GM12878 (cell line): Measurements from ENCODE around the gene ENDOG. TPM values are rescaled to one million over a fixed set of nuclear protein-coding genes. Genes with fewer than 3 reads are reported as not detected.

Experiments
- ATAC-seq: fragments of 200-7000 bp; cut with Tn5 transposase; 3 replicates; pipeline ENCODE4 v1.9.1; 2020; ENCODE audit warnings: mild to moderate bottlenecking, moderate library complexity
- BruUV-seq: library from RNA; stranded (reverse); fragments of 400-500 nt; replicated peaks from 2 replicates; lab custom pipeline; 2021; lab: Mats Ljungman, UMichigan
- CTCF ChIA-PET: fragments of 300-600 bp; sonication (Branson Sonifier 250); formaldehyde crosslinking; extraction: SDS; loops from one replicate; lab custom pipeline; 2021; ENCODE audit warnings: inconsistent platforms; lab: Yijun Ruan, JAX
- POLR2A ChIA-PET: fragments of 350-600 bp; formaldehyde crosslinking; extraction: SDS; loops from one replicate; lab custom pipeline; 2021; ENCODE audit warnings: inconsistent platforms; lab: Charles Lee
- RAD21 ChIA-PET: fragments of 300-600 bp; sonication (Branson Sonifier 250); formaldehyde crosslinking; loops from one replicate; lab custom pipeline; 2023; ENCODE audit warnings: antibody characterized with exemption; ENCODE audit not compliant: unreplicated experiment; lab: Charles Lee
- SMC1A ChIA-PET: fragments of 300-600 bp; sonication (Branson Sonifier 250); formaldehyde crosslinking; loops from one replicate; lab custom pipeline; 2023; ENCODE audit not compliant: unreplicated experiment, uncharacterized antibody; lab: Charles Lee
- DNase-seq: peaks from one replicate; pipeline ENCODE4 v3.0.0-alpha.2; 2011; ENCODE audit warnings: low read depth, low spot score
- FAIRE-seq: peaks from 3 replicates; lab custom pipeline; 2011; peaks lifted over from hg19 to GRCh38; lab: Jason Lieb, UNC
- H2AFZ ChIP-seq: 2 replicates; pipeline ENCODE4 v1.6.0; 2011; ENCODE audit warnings: low read depth, low read length, control low read depth; ENCODE audit not compliant: control insufficient read depth
- H3K27ac ChIP-seq: 2 replicates; pipeline ENCODE4 v1.5.1; 2011; ENCODE audit warnings: control low read depth; ENCODE audit not compliant: control insufficient read depth, insufficient read depth
- H3K27me3 ChIP-seq, 2 experiments: replicated peaks in 1 of 2; 2 replicates each; pipeline versions ENCODE4 v1.6.0 to v1.6.1; 2011; ENCODE audit warnings: low read length in 1 of 2; ENCODE audit not compliant: control insufficient read depth in 2 of 2, insufficient read depth in 2 of 2
- H3K36me3 ChIP-seq, 2 experiments: 2 replicates each; pipeline ENCODE4 v1.5.1; 2011; ENCODE audit warnings: low read length in 1 of 2; ENCODE audit not compliant: control insufficient read depth in 2 of 2, insufficient read depth in 2 of 2
- H3K4me1 ChIP-seq: 2 replicates; pipeline ENCODE4 v1.6.1; 2011; ENCODE audit warnings: mild to moderate bottlenecking, low read length, moderate library complexity, mixed read lengths; ENCODE audit not compliant: control insufficient read depth, insufficient read depth
- H3K4me2 ChIP-seq: 2 replicates; pipeline ENCODE4 v1.6.0; 2011; ENCODE audit warnings: control low read depth; ENCODE audit not compliant: control insufficient read depth, insufficient read depth
- H3K4me3 ChIP-seq: fragments of 200-600 bp; sonication (generic); 2 replicates; pipeline ENCODE4 v1.5.1; 2016
- H3K79me2 ChIP-seq: 2 replicates; pipeline ENCODE4 v1.6.0; 2011; ENCODE audit warnings: low read length; ENCODE audit not compliant: control insufficient read depth, insufficient read depth
- H3K9ac ChIP-seq: 2 replicates; pipeline ENCODE4 v1.8.0; 2011; ENCODE audit warnings: low read length, control low read depth, mixed read lengths; ENCODE audit not compliant: control insufficient read depth, insufficient read depth
- H3K9me3 ChIP-seq: replicated peaks from 3 replicates; pipeline ENCODE4 v1.5.1; 2011; ENCODE audit warnings: mild to moderate bottlenecking, low read length; ENCODE audit not compliant: control insufficient read depth, insufficient read depth
- H4K20me1 ChIP-seq: 2 replicates; pipeline ENCODE4 v1.6.0; 2011; ENCODE audit not compliant: control insufficient read depth, insufficient read depth
- BMI1 ChIP-seq: fragments of 450-650 bp; IDR thresholded peaks from 2 replicates; pipeline ENCODE4 v1.6.1; 2016; ENCODE audit warnings: mild to moderate bottlenecking, moderate library complexity, borderline replicate concordance
- CEBPB ChIP-seq, 2 experiments: fragments of 150-350 bp in 1 of 2; IDR thresholded peaks; 2 replicates each; pipeline ENCODE4 v1.6.1; 2012 to 2014; ENCODE audit warnings: low read depth in 2 of 2, low read length in 2 of 2, borderline replicate concordance in 1 of 2, inconsistent platforms in 1 of 2
- CEBPZ ChIP-seq: fragments of 150-350 bp; IDR thresholded peaks from 2 replicates; pipeline ENCODE4 v1.6.1; 2016; ENCODE audit warnings: low read depth, low read length
- GABPA ChIP-seq: IDR thresholded peaks from 2 replicates; pipeline ENCODE4 v1.6.1; 2014; ENCODE audit warnings: antibody characterized with exemption, low read depth, mild to moderate bottlenecking, inconsistent platforms
- MXI1 ChIP-seq: fragments of 150-350 bp; IDR thresholded peaks from 2 replicates; pipeline ENCODE4 v1.6.1; 2011; ENCODE audit warnings: low read depth, mild to moderate bottlenecking, inconsistent platforms, low read length, improper control_type of control experiment
- MYB ChIP-seq: fragments of 150-350 bp; IDR thresholded peaks from 2 replicates; pipeline ENCODE4 v1.6.1; 2014; ENCODE audit warnings: mild to moderate bottlenecking, low read depth, low read length, borderline replicate concordance
- TARDBP ChIP-seq: IDR thresholded peaks from 2 replicates; pipeline ENCODE4 v1.6.1; 2016; ENCODE audit warnings: borderline replicate concordance
- WGBS: methylation state at CpG from one replicate; pipeline ENCODE4 v1.1.6; 2016; ENCODE audit warnings: low lambda C conversion rate; ENCODE audit not compliant: insufficient replicate concordance, insufficient coverage; ENCODE audit errors: missing lambda C conversion rate; 5-methylcytosine and 5-hydroxymethylcytosine counted together
- in situ Hi-C: fragments of 300-500 bp; cut with MboI; formaldehyde crosslinking; loops from 9 replicates; pipeline ENCODE4 v1.14.3; 2018; ENCODE audit warnings: mixed read lengths
- intact Hi-C: fragments of 100-400 bp; cut with micrococcal nuclease; formaldehyde crosslinking; loops from one replicate; pipeline ENCODE4 v1.14.2; 2022; ENCODE audit not compliant: unreplicated experiment
- polyA plus RNA-seq, 11 experiments: library from polyadenylated mRNA; depleted of rRNA in 4 of 11; unstranded in 6 of 11; stranded (reverse) in 5 of 11; fragments of >200 nt; fragmentation: Nextera tagmentation in 4 of 11; fragmentation: Illumina TruSeq in 1 of 11; extraction: Ambion mirVana in 4 of 11; extraction: Trizol in 1 of 11; gene quantifications; 1 replicate in 1 of 11; 2 replicates in 10 of 11; pipeline versions ENCODE4 v1.2.1 to v1.2.3, GENCODE V29; 2011 to 2016; ENCODE audit warnings: inconsistent platforms in 2 of 11, missing spikeins in 2 of 11, low read depth in 1 of 11
- total RNA-seq, 4 experiments: library from RNA; depleted of rRNA in 3 of 4; stranded (reverse); fragments of >200 nt in 3 of 4; fragmentation: Illumina TruSeq in 1 of 4; extraction: Trizol in 1 of 4; gene quantifications; 2 replicates each; pipeline versions ENCODE4 v1.2.1 to v1.2.3, GENCODE V29; 2013 to 2021

The ENDOG gene
- total and polyA plus RNA-seq, 10 of the 15 experiments (the other 5 are each of a cell fraction or from before 2014, with no cell fraction given): 0.84 to 29.2 (median 9.0) TPM

- TF ChIP-seq TARDBP (no peak), MXI1 (no peak), GABPA (no peak)
Measured at GRCh38 chr9:128798896-128799295, 19.4 kb upstream of the ENDOG start (continued).

- CTCF ChIA-PET: no interaction called here
- FAIRE-seq (no peak), ATAC-seq (no peak), DNase-seq (no peak)
- no TSS peak for BruUV-seq
- Histone ChIP-seq H3K27me3 (no peaks in the 10 kb centered on the region), H3K4me3 (no peak overlapping the region), H3K27ac (no peak overlapping the region), H3K4me1 (no peaks in the 10 kb centered on the region), H3K9ac (no peak overlapping the region), H3K36me3 (peaks cover 15 to 18% of the 10 kb centered on the region in 2 experiments), H3K4me2 (no peak overlapping the region), H3K9me3 (no peaks in the 10 kb centered on the region), H2AFZ (no peak overlapping the region), H4K20me1 (no peaks in the 10 kb centered on the region), H3K79me2 (no peaks in the 10 kb centered on the region)
- POLR2A ChIA-PET: no interaction called here
- intact Hi-C loops: no loop called here
- RAD21 ChIA-PET: no interaction called here
- WGBS: 98% methylated on average over 7 of the region's 7 CpGs
- SMC1A ChIA-PET: interaction anchor here (0.6 kb wide), 1 partner anchor 8 kb away, joined by 3 read pairs; no protein-coding TSS in a partner anchor
- in situ Hi-C loops: no loop called here
- no peak for TF ChIP-seq CEBPB (IDR thresholded peaks at IDR 0.05; ENCODE audit: borderline replicate concordance in 1 of 2, low read depth in 2 of 2, low read length in 2 of 2)
- no peak for TF ChIP-seq BMI1
- TF ChIP-seq CEBPZ: no peak
- no peak for TF ChIP-seq MYB
Measured at GRCh38 chr9:128800061-128800460, 18.2 kb upstream of the ENDOG start.
